Astrocyte (in vitro differentiated cells and primary cell): ENCODE measurements around the gene ALDH1B1. TPM values are rescaled to one million over a fixed set of nuclear protein-coding genes. Genes with fewer than 3 reads are reported as not detected.

Experiments used
- DNase-seq: peaks from one replicate; pipeline ENCODE4 v3.0.0-alpha.2; 2010; ENCODE audit warnings: low read depth
- FAIRE-seq: peaks from 2 replicates; lab custom pipeline; 2011; peaks lifted over from hg19 to GRCh38; lab: Jason Lieb, UNC
- H2AFZ ChIP-seq: 2 replicates; pipeline ENCODE4 v1.6.0; 2012; ENCODE audit warnings: low read depth, low read length, inconsistent platforms
- H3K27ac ChIP-seq: 2 replicates; pipeline ENCODE4 v1.5.1; 2011; ENCODE audit warnings: low read depth, low read length, inconsistent platforms
- H3K27me3 ChIP-seq: 2 replicates; pipeline ENCODE4 v1.6.0; 2011; ENCODE audit warnings: low read length, inconsistent platforms; ENCODE audit not compliant: insufficient read depth
- H3K36me3 ChIP-seq: 2 replicates; pipeline ENCODE4 v1.5.1; 2011; ENCODE audit warnings: low read length, inconsistent platforms; ENCODE audit not compliant: insufficient read depth
- H3K4me1 ChIP-seq: 2 replicates; pipeline ENCODE4 v1.5.1; 2011; ENCODE audit warnings: low read length, inconsistent platforms; ENCODE audit not compliant: insufficient read depth
- H3K4me2 ChIP-seq: 2 replicates; pipeline ENCODE4 v1.6.0; 2012; ENCODE audit warnings: low read length, inconsistent platforms
- H3K4me3 ChIP-seq: 2 replicates; pipeline ENCODE4 v1.5.1; 2011; ENCODE audit warnings: low read depth, mild to moderate bottlenecking, low read length, inconsistent platforms; ENCODE audit not compliant: insufficient read depth
- H3K79me2 ChIP-seq: 2 replicates; pipeline ENCODE4 v1.6.0; 2012; ENCODE audit warnings: mild to moderate bottlenecking, low read length, inconsistent platforms; ENCODE audit not compliant: insufficient read depth
- H3K9ac ChIP-seq: 2 replicates; pipeline ENCODE4 v1.6.0; 2012; ENCODE audit warnings: mild to moderate bottlenecking, low read length, inconsistent platforms
- H3K9me3 ChIP-seq: 2 replicates; pipeline ENCODE4 v1.5.1; 2012; ENCODE audit warnings: low read depth, mild to moderate bottlenecking, low read length, inconsistent platforms; ENCODE audit not compliant: insufficient read depth
- H4K20me1 ChIP-seq: 2 replicates; pipeline ENCODE4 v1.6.0; 2012; ENCODE audit warnings: low read length, inconsistent platforms; ENCODE audit not compliant: insufficient read depth
- H3K27ac Mint-ChIP-seq: one replicate; pipeline ENCODE4 v1.8.0; 2021; ENCODE audit warnings: mild to moderate bottlenecking, mixed read lengths; ENCODE audit not compliant: unreplicated experiment
- H3K27me3 Mint-ChIP-seq: one replicate; pipeline ENCODE4 v1.8.0; 2021; ENCODE audit warnings: low read depth, mixed read lengths; ENCODE audit not compliant: unreplicated experiment
- H3K36me3 Mint-ChIP-seq: one replicate; pipeline ENCODE4 v1.8.0; 2021; ENCODE audit warnings: low read depth, mixed read lengths; ENCODE audit not compliant: unreplicated experiment
- H3K4me1 Mint-ChIP-seq: one replicate; pipeline ENCODE4 v1.8.0; 2021; ENCODE audit warnings: low read depth, mixed read lengths; ENCODE audit not compliant: unreplicated experiment
- H3K4me3 Mint-ChIP-seq: one replicate; pipeline ENCODE4 v1.8.0; 2021; ENCODE audit warnings: mild to moderate bottlenecking, moderate library complexity, mixed read lengths; ENCODE audit not compliant: unreplicated experiment
- H3K9me3 Mint-ChIP-seq: one replicate; pipeline ENCODE4 v1.8.0; 2021; ENCODE audit warnings: mild to moderate bottlenecking, mixed read lengths; ENCODE audit not compliant: unreplicated experiment
- CTCF ChIP-seq: IDR thresholded peaks from 2 replicates; pipeline ENCODE4 v1.5.1; 2011; ENCODE audit warnings: low read depth, mild to moderate bottlenecking, inconsistent platforms, low read length, moderate library complexity; ENCODE audit not compliant: insufficient read depth
- EZH2 ChIP-seq: IDR thresholded peaks from 2 replicates; pipeline ENCODE4 v1.6.1; 2012; ENCODE audit warnings: mild to moderate bottlenecking, low read length, inconsistent platforms; ENCODE audit not compliant: insufficient read depth
- total RNA-seq: library from RNA; stranded (reverse); gene quantifications from 2 replicates; pipeline ENCODE4 v1.2.1, GENCODE V29; 2021

The ALDH1B1 gene
- total RNA-seq, 1 donor from 2014 or later: 124 TPM

GRCh38 chr9:38443181-38443580 is 50.7 kb downstream of the ALDH1B1 start:
- Mint-ChIP-seq H3K4me3 (no peak overlapping the region), H3K27me3 (peaks cover 7% of the 10 kb centered on the region), H3K27ac (no peak overlapping the region), H3K9me3 (no peaks in the 10 kb centered on the region), H3K4me1 (peaks cover 10% of the 10 kb centered on the region), H3K36me3 (no peaks in the 10 kb centered on the region)
- no peaks in the 10 kb centered on the region for H4K20me1 ChIP-seq
- H3K9ac ChIP-seq: no peak overlapping the region
- H3K4me3 ChIP-seq: no peak overlapping the region
- no peak overlapping the region for H2AFZ ChIP-seq
- FAIRE-seq (no peak), DNase-seq (no peak)
- H3K4me1 ChIP-seq: no peaks in the 10 kb centered on the region
- H3K4me2 ChIP-seq: no peak overlapping the region
- TF ChIP-seq EZH2: no peak
- TF ChIP-seq CTCF: no peak
- H3K9me3 ChIP-seq: no peaks in the 10 kb centered on the region
- H3K79me2 ChIP-seq: no peaks in the 10 kb centered on the region
- H3K27ac ChIP-seq: no peak overlapping the region
- H3K36me3 ChIP-seq: no peaks in the 10 kb centered on the region
- peaks cover 3% of the 10 kb centered on the region for H3K27me3 ChIP-seq

- no peak overlapping the region for H3K27ac ChIP-seq
- Mint-ChIP-seq H3K36me3 (no peaks in the 10 kb centered on the region), H3K27me3 (peaks cover 7% of the 10 kb centered on the region), H3K27ac (no peak overlapping the region), H3K9me3 (no peaks in the 10 kb centered on the region), H3K4me3 (no peak overlapping the region), H3K4me1 (peaks cover 10% of the 10 kb centered on the region)
- no peaks in the 10 kb centered on the region for H3K79me2 ChIP-seq
- H3K4me1 ChIP-seq: no peaks in the 10 kb centered on the region
- peaks cover 3% of the 10 kb centered on the region for H3K27me3 ChIP-seq
- H3K4me2 ChIP-seq: no peak overlapping the region
- no peaks in the 10 kb centered on the region for H3K9me3 ChIP-seq
- H3K9ac ChIP-seq: no peak overlapping the region
- FAIRE-seq (no peak), DNase-seq (no peak)
- no peaks in the 10 kb centered on the region for H3K36me3 ChIP-seq
- H2AFZ ChIP-seq: no peak overlapping the region
- no peak overlapping the region for H3K4me3 ChIP-seq
- no peaks in the 10 kb centered on the region for H4K20me1 ChIP-seq
- TF ChIP-seq EZH2: no peak
- no peak for TF ChIP-seq CTCF
Observed at GRCh38 chr9:38443597-38443996, 51.1 kb downstream of the ALDH1B1 start.

GRCh38 chr9:38445154-38446043 is 52.9 kb downstream of the ALDH1B1 start:
- Mint-ChIP-seq H3K36me3 (peaks cover 1% of the 10 kb centered on the region), H3K4me3 (no peak overlapping the region), H3K9me3 (no peaks in the 10 kb centered on the region), H3K27me3 (peaks cover 3% of the 10 kb centered on the region), H3K4me1 (peaks cover 10% of the 10 kb centered on the region), H3K27ac (no peak overlapping the region)
- Histone ChIP-seq H3K27ac (no peak overlapping the region), H2AFZ (no peak overlapping the region), H3K4me2 (no peak overlapping the region), H3K9ac (no peak overlapping the region), H3K4me3 (no peak overlapping the region), H3K9me3 (no peaks in the 10 kb centered on the region), H4K20me1 (no peaks in the 10 kb centered on the region), H3K4me1 (no peaks in the 10 kb centered on the region), H3K79me2 (no peaks in the 10 kb centered on the region), H3K36me3 (no peaks in the 10 kb centered on the region), H3K27me3 (peaks cover 3% of the 10 kb centered on the region)
- no peak for DNase-seq
- no peak for FAIRE-seq
- TF ChIP-seq CTCF (no peak), EZH2 (no peak)
